ENCODE data around the gene ITGA3.
A peak's percentile ranks its signal among the peaks of the same experiment; 100 is the strongest.

ITGA3 gene

DNA sequence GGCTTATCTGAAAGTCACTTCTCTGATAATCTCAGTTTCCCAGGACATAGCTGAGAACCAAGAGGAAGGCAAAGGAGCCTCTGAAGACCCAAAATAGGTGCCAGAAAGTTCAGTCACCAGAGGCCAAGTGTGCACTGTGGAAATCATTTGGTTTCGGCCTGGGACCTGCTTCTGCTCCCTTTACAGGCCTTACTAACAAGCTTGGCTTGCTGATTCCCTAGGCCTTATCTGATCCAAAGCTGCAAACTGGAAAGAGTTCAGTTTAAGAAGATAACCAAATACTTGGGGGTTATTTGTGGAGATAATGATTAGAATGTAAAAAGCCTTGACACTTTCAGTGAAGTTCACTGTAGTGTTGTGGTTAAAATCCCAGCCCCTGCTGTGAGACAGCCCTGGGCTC is 17.0 kb downstream of the ITGA3 start:
- DNase-seq: no peak

DNA sequence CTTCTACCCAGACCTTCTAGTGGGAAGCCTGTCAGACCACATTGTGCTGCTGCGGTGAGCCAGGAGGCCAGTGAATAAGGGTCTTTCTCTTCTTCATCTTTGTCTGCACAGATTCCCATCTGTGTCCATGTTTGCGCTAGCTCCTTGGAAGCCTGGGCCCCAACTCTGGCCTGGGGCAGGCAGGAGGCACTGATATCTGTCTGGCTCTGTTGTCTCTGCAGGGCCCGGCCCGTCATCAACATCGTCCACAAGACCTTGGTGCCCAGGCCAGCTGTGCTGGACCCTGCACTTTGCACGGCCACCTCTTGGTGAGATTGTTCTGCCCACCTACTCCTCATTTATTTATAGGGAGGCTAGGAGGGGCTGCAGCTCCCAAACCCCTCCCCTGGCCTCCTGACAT is 18.3 kb downstream of the ITGA3 start:
- no peak for DNase-seq

DNA sequence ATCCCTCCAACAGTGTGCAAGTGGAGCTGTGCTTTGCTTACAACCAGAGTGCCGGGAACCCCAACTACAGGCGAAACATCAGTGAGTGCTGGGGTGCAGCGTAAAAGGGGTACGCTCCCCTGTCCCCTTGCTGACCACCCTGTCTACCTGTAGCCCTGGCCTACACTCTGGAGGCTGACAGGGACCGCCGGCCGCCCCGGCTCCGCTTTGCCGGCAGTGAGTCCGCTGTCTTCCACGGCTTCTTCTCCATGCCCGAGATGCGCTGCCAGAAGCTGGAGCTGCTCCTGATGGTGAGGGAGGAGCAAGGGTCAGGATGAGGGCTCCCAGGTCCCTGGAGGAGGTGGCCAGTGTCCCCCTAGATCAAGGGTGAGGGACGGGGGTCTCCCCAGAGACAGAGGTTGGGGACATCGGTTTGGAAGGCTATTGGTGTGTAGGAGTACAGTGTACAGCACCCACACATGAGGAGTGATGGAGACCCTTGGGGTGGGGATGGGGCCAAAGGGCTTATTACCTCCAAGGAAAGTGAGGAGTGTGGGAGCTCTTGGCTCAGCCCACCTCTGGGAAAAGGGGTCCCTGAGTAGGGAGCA is 19.6 kb downstream of the ITGA3 start:
- DNase-seq: no peak

DNA sequence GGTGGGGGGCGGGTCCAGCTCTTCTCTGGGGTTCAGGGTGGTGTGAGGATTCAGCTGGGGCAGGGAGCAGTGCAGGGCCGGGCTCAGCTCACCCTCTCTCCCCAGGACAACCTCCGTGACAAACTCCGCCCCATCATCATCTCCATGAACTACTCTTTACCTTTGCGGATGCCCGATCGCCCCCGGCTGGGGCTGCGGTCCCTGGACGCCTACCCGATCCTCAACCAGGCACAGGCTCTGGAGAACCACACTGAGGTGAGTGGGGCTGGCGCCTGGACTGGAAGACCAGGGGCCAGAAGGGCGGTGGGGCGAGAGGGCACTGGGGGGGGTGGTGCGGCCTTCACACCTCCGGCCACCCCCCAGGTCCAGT is 20.3 kb downstream of the ITGA3 start:
- DNase-seq: no peak

DNA sequence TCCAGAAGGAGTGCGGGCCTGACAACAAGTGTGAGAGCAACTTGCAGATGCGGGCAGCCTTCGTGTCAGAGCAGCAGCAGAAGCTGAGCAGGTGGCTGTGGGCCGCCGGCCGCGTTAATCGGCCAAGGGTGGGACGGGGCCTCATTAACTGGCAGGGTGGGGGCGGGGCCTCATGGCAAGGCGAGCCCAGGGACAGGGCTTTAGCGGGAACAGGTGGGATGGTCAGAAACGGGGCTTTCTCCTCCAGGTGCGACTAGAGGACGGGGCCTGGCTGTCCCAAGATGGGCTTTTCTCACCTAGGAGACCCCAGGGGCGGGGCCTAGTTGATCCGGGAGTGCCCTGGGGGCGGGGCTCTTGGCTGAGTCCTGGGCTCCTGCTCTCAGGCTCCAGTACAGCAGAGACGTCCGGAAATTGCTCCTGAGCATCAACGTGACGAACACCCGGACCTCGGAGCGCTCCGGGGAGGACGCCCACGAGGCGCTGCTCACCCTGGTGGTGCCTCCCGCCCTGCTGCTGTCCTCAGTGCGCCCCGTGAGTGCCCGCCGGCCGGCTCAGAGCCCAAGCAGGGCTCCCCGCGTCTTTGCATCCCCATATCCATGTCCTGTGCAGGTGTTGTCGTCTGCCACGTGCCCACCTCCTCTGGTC is 20.8 kb downstream of the ITGA3 start:
- DNase-seq: no peak

DNA sequence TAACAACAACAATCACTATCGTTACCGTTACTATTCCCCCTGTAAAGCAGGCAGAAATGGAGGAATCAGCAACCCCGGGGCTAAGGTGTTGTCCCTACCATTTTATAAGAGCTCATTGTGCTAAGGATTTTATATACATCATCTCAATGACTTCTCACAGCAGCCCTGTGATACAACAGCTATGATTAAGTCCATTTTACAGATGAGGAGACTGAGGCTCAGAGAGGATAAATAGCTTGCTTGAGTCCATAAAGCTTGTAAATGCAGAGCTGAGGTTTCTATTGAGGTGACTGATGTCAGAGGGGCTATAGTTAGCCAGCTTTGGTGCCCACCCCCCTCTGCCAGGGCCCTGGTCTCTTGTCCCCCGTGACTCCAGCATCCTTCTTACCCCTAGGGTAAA is 22.5 kb downstream of the ITGA3 start:
- DNase-seq: no peak

DNA sequence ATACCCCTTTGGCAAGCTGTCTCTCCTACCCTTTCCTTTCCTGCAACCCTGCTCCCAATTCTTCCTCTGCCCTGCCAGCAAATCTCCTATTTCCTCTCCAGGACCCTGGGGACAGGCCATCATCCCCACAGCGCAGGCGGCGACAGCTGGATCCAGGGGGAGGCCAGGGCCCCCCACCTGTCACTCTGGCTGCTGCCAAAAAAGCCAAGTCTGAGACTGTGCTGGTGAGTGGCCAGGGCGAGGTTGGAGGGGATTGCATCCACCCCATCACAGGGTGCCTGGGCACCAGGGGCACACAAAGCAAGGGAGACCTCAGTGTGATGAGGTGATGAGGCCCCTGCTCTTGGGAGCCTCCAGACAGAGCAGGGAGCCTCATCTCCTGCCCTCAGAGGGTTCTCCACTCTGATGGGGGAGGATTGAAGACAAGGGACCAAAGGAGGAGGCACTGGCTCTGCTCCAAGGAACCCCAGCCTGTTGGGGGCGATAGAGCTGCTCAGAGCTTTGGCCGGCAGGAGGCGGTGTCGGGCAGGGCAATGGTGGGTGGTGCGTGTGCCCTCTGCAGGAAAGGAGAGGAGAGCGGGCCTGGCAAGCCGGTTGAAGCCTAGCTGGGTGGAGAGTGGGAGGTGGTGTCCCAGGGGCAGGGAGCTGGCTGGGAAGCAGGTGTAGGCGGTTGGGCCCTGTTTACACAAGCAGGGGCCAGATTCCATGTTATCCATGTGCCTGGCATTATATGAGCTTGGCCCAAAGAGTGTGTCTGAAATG is 23.6 kb downstream of the ITGA3 start:
- peak; percentile 12 for DNase-seq

DNA sequence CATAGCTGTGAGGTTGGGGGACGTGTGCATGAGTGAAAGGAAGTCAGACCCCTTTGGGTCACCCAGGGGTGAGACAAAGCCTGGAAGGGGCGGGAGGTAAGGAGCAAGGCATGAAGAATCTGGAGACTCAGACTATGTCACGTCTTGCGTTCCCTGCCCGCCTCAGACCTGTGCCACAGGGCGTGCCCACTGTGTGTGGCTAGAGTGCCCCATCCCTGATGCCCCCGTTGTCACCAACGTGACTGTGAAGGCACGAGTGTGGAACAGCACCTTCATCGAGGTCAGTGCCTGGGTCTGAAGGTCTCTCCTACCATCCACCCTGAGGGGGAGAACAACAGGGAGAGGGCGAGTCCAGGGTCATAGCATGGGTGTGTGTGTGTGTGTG is 24.2 kb downstream of the ITGA3 start:
- DNase-seq: no peak

DNA sequence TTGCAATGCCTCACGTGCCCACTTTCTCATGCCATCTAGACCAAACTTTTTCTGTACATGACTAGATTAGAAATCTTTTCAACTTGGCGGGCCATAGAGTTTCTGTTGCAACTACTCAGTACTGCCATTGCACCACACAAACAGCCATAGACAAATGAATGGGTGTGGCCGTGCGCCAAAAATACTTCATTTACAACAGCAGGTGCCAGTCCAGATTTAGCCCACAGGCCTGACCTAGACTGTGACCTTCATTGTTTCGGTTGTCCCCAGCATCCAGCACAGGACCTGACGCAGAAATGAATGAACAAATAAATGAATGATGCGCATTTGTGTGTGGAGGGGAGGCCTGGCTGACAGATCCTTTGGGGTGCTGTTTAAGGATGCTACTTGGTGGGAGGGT is 24.9 kb downstream of the ITGA3 start:
- no peak for DNase-seq

DNA sequence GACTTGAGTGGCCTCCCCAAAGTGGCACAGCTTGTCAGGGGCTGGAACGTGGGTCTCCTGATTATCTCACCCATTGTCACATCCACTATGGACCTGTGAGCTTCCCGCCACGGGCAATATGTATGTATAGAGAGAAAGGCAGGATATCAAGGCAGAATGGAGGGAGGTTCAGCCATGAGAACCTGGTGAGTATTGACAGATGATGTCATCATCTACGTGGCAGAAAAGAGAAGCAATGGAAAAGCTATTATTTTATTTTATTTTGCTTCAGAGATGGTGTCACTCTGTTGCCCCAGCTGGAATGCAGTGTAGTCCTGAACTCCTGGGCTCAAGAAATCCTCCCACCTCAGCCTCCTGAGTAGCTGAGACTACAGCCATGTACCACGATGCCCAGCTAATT is 25.8 kb downstream of the ITGA3 start:
- DNase-seq: no peak

DNA sequence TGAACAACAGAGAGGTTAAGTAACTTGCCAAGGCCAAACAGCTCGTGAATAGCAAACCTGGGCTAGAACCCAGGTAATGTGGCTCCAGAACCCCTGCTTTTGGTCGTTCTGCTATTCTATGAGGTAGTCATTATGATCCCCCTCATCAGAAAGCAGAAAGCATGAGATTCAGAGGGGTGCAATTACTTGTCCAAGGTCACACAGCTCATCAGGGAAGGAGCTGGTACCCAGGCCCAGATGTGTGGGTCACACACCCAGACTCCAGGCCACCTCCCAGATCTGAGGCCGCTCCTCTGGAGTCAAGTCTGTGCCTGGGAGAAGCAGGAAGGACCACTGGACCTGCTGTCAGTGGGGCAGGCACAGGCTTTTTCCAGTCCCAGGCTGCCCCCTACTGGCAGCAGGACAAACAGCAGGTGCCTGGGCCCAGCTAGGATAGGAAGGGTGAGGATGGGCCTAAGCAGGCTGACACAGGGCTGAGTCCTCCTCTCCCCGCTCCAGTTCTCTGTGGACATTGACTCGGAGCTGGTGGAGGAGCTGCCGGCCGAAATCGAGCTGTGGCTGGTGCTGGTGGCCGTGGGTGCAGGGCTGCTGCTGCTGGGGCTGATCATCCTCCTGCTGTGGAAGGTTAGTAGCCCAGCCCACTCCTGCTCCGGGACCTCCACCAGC is 31.5 kb downstream of the ITGA3 start:
- peak; percentile 67 for DNase-seq

DNA sequence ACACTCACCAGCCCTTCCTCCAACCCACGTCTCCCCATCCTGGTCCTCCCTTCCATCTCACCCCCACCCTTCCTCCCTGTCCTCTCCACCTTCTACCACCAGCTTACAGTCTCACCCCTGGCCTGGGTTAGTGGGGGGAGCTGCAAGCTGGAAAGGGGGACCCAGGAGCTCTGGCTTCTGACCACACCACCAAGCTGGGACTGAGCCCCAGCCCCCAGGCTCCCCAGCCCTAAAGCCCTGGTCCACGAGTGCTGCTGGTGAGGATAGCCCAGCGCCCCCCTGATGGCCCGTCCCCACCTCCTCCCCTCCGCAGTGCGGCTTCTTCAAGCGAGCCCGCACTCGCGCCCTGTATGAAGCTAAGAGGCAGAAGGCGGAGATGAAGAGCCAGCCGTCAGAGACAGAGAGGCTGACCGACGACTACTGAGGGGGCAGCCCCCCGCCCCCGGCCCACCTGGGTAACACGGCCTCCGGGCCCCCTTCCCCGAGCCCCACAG is 32.0 kb downstream of the ITGA3 start:
- no peak for DNase-seq

DNA sequence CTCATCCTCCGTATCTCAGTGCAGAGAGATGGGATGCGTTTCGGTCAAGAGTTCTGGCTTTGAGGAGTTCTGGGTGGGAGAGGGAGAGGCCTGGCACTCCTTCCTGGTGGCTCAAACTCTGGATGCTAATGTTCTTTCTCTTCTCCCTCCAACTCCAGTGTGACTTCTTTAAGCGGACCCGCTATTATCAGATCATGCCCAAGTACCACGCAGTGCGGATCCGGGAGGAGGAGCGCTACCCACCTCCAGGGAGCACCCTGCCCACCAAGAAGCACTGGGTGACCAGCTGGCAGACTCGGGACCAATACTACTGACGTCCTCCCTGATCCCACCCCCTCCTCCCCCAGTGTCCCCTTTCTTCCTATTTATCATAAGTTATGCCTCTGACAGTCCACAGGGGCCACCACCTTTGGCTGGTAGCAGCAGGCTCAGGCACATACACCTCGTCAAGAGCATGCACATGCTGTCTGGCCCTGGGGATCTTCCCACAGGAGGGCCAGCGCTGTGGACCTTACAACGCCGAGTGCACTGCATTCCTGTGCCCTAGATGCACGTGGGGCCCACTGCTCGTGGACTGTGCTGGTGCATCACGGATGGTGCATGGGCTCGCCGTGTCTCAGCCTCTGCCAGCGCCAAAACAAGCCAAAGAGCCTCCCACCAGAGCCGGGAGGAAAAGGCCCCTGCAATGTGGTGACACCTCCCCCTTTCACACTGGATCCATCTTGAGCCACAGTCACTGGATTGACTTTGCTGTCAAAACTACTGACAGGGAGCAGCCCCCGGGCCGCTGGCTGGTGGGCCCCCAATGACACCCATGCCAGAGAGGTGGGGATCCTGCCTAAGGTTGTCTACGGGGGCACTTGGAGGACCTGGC is 33.3 kb downstream of the ITGA3 start:
- no peak for DNase-seq

DNA sequence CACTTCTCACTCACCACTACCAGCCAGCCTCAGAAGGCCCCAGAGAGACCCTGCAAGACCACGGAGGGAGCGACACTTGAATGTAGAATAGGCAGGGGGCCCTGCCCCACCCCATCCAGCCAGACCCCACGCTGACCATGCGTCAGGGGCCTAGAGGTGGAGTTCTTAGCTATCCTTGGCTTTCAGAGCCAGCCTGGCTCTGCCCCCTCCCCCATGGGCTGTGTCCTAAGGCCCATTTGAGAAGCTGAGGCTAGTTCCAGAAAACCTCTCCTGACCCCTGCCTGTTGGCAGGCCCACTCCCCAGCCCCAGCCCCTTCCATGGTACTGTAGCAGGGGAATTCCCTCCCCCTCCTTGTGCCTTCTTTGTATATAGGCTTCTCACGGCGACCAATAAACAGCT is 34.2 kb downstream of the ITGA3 start:
- no peak for DNase-seq

DNA sequence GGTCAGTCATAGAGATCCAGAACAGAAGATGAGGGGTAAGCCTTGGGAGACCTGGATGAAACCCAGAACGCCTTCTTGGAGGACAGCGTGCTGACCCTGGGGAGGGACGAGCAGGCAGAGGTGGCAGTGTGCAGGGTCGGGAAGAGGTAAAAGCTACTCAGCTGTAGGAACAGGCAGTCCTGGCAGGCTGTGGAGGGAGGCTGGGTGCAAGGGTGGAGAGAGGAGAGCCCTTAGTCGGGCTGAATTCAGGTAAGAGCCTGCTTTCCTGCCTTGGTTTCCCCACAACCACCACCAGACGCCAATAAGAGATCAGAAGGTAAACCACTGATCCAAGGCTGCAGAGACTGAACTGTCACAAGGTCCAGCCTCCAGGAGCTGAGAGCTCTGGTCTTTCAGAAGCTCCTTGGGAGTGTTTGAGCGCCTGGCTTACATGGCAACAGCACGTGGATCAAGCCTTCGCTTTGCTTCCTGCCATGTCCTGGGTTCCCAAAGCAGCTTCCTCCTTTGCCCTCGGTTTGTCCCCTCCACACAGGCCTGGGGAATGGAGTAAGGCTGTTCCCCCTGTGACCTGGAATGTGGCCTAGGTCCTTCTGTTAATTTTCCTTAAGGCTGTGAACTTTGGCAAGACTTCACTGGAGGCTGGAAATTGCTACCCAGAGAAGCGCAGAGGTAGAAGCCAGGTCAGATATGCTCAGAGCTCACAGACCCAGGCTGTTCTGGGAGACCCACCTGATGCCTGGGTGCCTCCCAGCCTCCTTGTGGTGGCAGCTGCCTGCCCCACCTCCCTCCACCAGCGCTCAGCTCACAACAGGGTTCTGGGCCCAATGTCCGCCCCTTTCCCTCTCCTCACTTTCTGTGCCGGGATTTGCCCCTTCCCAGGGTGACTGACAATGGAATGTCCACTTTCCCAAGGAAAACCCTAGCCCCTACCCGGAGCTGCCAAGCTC is 35.3 kb downstream of the ITGA3 start:
- no peak for DNase-seq

DNA sequence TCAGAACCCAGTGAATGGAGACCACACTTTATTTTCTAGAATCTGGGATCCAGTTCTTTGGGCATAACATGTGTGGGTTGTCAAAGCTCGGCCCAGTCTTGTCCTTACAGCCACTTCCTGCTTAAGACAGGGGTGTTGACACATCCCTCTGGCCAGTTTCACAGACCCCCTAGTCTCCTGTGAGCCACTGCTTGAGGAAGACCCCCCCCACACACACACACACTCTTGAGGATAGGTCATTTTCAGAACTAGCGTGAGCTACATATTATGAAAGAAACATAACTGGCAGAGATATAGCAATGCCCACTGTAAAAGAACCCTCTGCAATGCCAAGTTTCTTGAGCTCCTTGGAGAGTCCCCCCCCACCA is 36.0 kb downstream of the ITGA3 start:
- no peak for DNase-seq

DNA sequence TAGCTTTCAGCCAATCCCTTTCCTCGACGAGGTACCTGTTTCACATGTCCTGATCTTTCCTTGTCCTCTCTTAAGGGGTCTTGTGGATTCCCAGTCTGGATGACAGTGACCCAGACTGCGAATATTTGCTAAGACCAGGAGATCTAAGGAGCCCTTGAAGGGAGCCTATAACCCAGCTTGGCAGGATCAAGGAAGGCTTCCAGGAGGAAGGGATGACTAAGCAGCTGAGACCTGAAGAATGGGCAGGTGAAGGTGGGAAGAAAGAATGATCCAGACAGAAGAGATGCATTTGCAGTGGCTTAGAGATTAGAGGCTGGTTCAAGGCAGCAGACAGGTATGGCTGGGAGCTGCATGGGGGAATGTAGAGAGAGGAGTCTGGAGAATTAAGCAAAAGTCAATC is 37.3 kb downstream of the ITGA3 start:
- DNase-seq: no peak

DNA sequence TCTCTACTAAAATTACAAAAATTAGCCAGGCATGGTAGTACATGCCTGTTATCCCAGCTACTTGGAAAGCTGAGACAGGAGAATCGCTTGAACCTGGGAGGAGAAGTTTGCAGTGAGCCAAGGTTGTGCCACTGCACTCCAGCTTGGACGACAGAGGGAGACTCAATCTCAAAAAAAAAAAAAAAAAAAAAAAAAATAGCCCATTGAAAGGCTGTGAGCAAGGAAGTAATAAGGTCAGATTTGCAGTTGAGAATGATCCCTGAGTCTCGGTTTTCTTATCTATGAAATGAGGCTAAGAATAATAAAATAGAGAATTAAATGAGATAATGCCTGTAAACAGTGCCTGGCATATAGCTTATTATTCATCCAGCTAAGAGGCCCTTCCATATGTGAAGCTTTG is 37.9 kb downstream of the ITGA3 start:
- no peak for DNase-seq

DNA sequence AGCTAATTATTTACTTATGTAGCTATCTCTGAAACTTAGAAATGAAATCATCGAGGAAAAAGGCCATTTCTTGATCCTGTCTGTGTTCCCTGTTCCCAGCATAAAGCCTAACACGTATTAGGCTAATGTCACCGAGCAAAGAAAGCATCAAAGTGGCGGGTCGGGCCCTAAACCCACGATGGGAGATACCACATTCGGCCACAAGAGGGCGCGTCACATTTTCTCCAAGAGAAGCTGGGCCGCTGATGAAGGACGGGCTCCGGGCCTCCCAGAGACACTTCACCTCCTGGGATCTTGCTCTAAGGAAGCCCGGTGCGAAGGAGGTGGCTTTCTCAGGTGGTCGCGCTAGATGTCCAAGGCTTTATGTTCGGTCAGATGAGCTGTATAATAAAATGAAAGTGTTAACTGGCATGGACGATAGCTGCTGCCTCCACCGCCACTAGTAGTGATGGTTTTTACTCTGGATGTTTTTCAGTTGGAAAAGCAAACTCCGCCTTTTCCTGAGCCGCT is 38.4 kb downstream of the ITGA3 start:
- DNase-seq: peak; percentile 81

DNA sequence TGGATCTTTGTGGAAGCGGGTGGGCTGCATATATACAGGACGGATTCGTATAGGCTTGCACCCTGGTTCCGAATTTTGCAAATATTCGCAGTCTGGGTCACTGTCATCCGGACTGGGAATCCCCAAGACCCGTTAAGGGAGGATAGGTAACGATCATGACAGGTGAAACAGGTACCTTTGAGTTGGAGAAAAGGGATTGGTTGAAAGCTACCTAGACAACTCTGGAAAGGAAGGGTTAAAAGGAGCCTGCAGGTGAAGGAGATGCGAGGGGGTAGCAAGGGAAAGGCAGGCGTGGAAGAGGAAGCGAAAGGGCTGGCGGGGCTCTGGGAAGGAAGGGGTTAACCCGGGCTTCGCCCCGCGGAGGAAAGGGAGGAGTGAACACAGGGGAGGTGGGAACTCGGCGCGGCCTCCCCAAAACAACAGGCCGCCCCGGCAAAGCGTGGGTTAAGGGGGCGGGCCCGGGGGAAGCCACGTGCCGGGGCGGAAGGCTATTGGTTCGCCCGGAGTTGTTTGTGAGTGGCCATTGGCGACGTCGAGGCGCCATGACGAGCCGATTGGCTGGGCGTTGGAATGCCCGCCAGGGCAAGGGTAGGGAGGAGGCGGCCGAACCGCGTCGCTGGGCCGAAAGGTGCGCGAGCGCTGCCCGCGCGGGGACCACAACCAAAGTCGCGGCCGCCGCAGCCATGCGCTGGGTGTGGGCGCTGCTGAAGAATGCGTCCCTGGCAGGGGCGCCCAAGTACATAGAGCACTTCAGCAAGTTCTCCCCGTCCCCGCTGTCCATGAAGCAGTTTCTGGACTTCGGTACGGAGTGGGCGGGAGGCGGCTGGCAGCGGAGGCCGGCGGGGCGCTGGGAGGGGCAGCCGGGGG is 39.1 kb downstream of the ITGA3 start, which contains the start of gene PDK2:
Gene PDK2 (plus strand): TSS at position 599 of the 867 bp plus-strand sequence. CDS start 85 bp downstream, at position 684.
- DNase-seq: peak; percentile 95
